ENCODE measurements around the gene VKORC1.

The VKORC1 gene

GRCh38 chr16:31130336-31130891 lies 35.8 kb upstream of the VKORC1 start:
- TF ChIP-seq RAD21 (IDR thresholded peaks at IDR 0.05; ENCODE audit: low read depth) (no peak), TEAD4 (IDR thresholded peaks at IDR 0.05) (no peak), NFIC (IDR thresholded peaks at IDR 0.05) (no peak), REST (IDR thresholded peaks at IDR 0.05; ENCODE audit: low read depth) (no peak), CREB1 (IDR thresholded peaks at IDR 0.05; ENCODE audit: low read depth) (no peak), EGR1 (IDR thresholded peaks at IDR 0.05) (no peak), ZBTB7A (IDR thresholded peaks at IDR 0.05; ENCODE audit: low read depth) (no peak), EP300 (IDR thresholded peaks at IDR 0.05; ENCODE audit: borderline replicate concordance) (no peak), YY1 (IDR thresholded peaks at IDR 0.05; ENCODE audit: low read depth) (no peak)

GRCh38 chr16:31129568-31130335 lies 35.2 kb upstream of the VKORC1 start:
- no peak for TF ChIP-seq NFIC (IDR thresholded peaks at IDR 0.05)
- TF ChIP-seq YY1 (IDR thresholded peaks at IDR 0.05; ENCODE audit: low read depth) = no peak
- no peak for TF ChIP-seq REST (IDR thresholded peaks at IDR 0.05; ENCODE audit: low read depth)
- TF ChIP-seq ZBTB7A (IDR thresholded peaks at IDR 0.05; ENCODE audit: low read depth) = no peak
- TF ChIP-seq TAF1 (IDR thresholded peaks at IDR 0.05; ENCODE audit: low read depth) = no peak
- no peak for TF ChIP-seq CREB1 (IDR thresholded peaks at IDR 0.05; ENCODE audit: low read depth)
- TF ChIP-seq FOXM1 (IDR thresholded peaks at IDR 0.05; ENCODE audit: borderline replicate concordance, low read depth) = no peak
- no peak for TF ChIP-seq RAD21 (IDR thresholded peaks at IDR 0.05; ENCODE audit: low read depth)
- TF ChIP-seq TCF12 (IDR thresholded peaks at IDR 0.05; ENCODE audit: low read depth) = no peak
- no peak for TF ChIP-seq MAX (IDR thresholded peaks at IDR 0.05)
- no peak for TF ChIP-seq TEAD4 (IDR thresholded peaks at IDR 0.05)
- TF ChIP-seq EP300 (IDR thresholded peaks at IDR 0.05; ENCODE audit: borderline replicate concordance) = no peak
- TF ChIP-seq EGR1 (IDR thresholded peaks at IDR 0.05) = no peak; the same call in 1 of the 2 replicates
- TF ChIP-seq CEBPB (IDR thresholded peaks at IDR 0.05) = no peak
- no peak for TF ChIP-seq USF1 (IDR thresholded peaks at IDR 0.05)

- no peak for TF ChIP-seq ZBTB7A (IDR thresholded peaks at IDR 0.05; ENCODE audit: low read depth)
- TF ChIP-seq TAF1 (IDR thresholded peaks at IDR 0.05; ENCODE audit: low read depth) = no peak
- no peak for TF ChIP-seq EP300 (IDR thresholded peaks at IDR 0.05; ENCODE audit: borderline replicate concordance)
- no peak for TF ChIP-seq USF1 (IDR thresholded peaks at IDR 0.05)
- no peak for TF ChIP-seq REST (IDR thresholded peaks at IDR 0.05; ENCODE audit: low read depth)
- no peak for TF ChIP-seq NFIC (IDR thresholded peaks at IDR 0.05)
- no peak for TF ChIP-seq TCF12 (IDR thresholded peaks at IDR 0.05; ENCODE audit: low read depth)
- no peak for TF ChIP-seq YY1 (IDR thresholded peaks at IDR 0.05; ENCODE audit: low read depth)
- TF ChIP-seq TEAD4 (IDR thresholded peaks at IDR 0.05) = no peak
- no peak for TF ChIP-seq MAX (IDR thresholded peaks at IDR 0.05)
- no peak for TF ChIP-seq CEBPB (IDR thresholded peaks at IDR 0.05)
- no peak for TF ChIP-seq CREB1 (IDR thresholded peaks at IDR 0.05; ENCODE audit: low read depth)
- no peak for TF ChIP-seq EGR1 (IDR thresholded peaks at IDR 0.05)
- TF ChIP-seq FOXM1 (IDR thresholded peaks at IDR 0.05; ENCODE audit: borderline replicate concordance, low read depth) = no peak
- no peak for TF ChIP-seq RAD21 (IDR thresholded peaks at IDR 0.05; ENCODE audit: low read depth)
These were observed 34.3 kb upstream of the VKORC1 start for GRCh38 chr16:31128711-31129567.
